ENCODE measurements around the gene FOSB.

DNA sequence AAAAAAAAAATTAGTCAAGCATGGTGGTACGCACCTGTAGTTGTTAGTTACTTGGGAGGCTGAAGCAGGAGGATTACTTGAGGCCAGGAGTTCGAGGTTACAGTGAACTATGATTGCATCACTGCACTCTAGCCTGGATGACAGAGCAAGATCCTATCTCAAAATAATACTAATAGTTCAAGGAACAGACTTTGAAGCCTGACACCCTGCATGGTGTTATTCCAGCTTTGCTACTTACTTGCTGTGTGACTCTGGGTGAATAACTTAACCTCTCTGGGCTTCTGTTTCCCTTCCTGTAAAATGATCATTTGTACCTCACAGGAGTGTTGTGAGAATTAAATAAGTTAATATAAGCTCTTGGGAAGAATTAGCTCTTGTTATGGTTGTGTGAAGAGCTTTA lies 3.5 kb upstream of the FOSB start:
- TF ChIP-seq EZH2 (IDR thresholded peaks at IDR 0.05; ENCODE audit: insufficient read depth, poor library complexity, severe bottlenecking) (no peak), EZH2phosphoT487 (IDR thresholded peaks at IDR 0.05; ENCODE audit: insufficient read depth, low read depth) (no peak)
